CD4-positive, alpha-beta T cell (primary cell): ENCODE results near the gene HSD17B12. TPM values are rescaled to one million over a fixed set of nuclear protein-coding genes. Genes with fewer than 3 reads are reported as not detected.

ENCODE experiments used
- ATAC-seq: fragments of 200-7000 bp; cut with Tn5 transposase; one replicate; pipeline ENCODE4 v1.10.0; 2022; ENCODE audit warnings: mild to moderate bottlenecking; ENCODE audit not compliant: poor library complexity
- CTCF ChIA-PET: fragments of 350-600 bp; sonication (Branson Sonifier 250); formaldehyde crosslinking; loops from one replicate; lab custom pipeline; 2021; ENCODE audit warnings: antibody characterized with exemption, inconsistent platforms; lab: Charles Lee
- POLR2A ChIA-PET: fragments of 350-600 bp; sonication (Branson Sonifier 250); formaldehyde crosslinking; loops from one replicate; lab custom pipeline; 2021; ENCODE audit warnings: antibody characterized with exemption, inconsistent platforms; lab: Charles Lee
- DNase-seq, 14 experiments: peaks; one replicate each; pipeline ENCODE4 v3.0.0-alpha.2; 2013 to 2020; ENCODE audit warnings: mixed read lengths in 2 of 14
- H3K27ac ChIP-seq, 2 donors: one replicate each; pipeline versions ENCODE4 v1.5.1 to v1.7.0; 2013; ENCODE audit warnings: low read length in 2 of 2, low read depth in 1 of 2, mild to moderate bottlenecking in 1 of 2
- H3K27me3 ChIP-seq, 2 experiments: 1 replicate in 1 of 2; 2 replicates in 1 of 2; pipeline versions ENCODE4 v1.6.1 to v1.7.0; 2013; ENCODE audit warnings: low read length in 2 of 2, control low read depth in 1 of 2, mild to moderate bottlenecking in 1 of 2, moderate library complexity in 1 of 2; ENCODE audit not compliant: insufficient read depth in 2 of 2, control insufficient read depth in 1 of 2
- H3K36me3 ChIP-seq: one replicate; pipeline ENCODE4 v1.6.1; 2013; ENCODE audit warnings: low read length, control low read depth; ENCODE audit not compliant: insufficient read depth
- H3K4me1 ChIP-seq: one replicate; pipeline ENCODE4 v1.6.1; 2013; ENCODE audit warnings: low read length, control low read depth; ENCODE audit not compliant: insufficient read depth
- H3K4me3 ChIP-seq: one replicate; pipeline ENCODE4 v1.5.1; 2013; ENCODE audit warnings: mild to moderate bottlenecking, low read length, moderate library complexity
- H3K9me3 ChIP-seq, 2 experiments: 1 replicate in 1 of 2; 2 replicates in 1 of 2; pipeline versions ENCODE4 v1.6.1 to v1.7.0; 2013; ENCODE audit warnings: low read length in 2 of 2, mild to moderate bottlenecking in 2 of 2, control low read depth in 1 of 2, moderate library complexity in 1 of 2; ENCODE audit not compliant: control insufficient read depth in 1 of 2, insufficient read depth in 1 of 2
- H3K27ac Mint-ChIP-seq: one replicate; pipeline ENCODE4 v1.8.0; 2020; ENCODE audit warnings: mixed read lengths
- H3K27me3 Mint-ChIP-seq: one replicate; pipeline ENCODE4 v1.8.0; 2021; ENCODE audit warnings: mixed read lengths
- H3K36me3 Mint-ChIP-seq: one replicate; pipeline ENCODE4 v1.8.0; 2021; ENCODE audit warnings: low read depth, mixed read lengths
- H3K4me1 Mint-ChIP-seq: one replicate; pipeline ENCODE4 v1.8.0; 2021; ENCODE audit warnings: low read depth, mixed read lengths
- H3K4me3 Mint-ChIP-seq: one replicate; pipeline ENCODE4 v1.8.0; 2020; ENCODE audit warnings: mild to moderate bottlenecking, mixed read lengths
- H3K9me3 Mint-ChIP-seq: one replicate; pipeline ENCODE4 v1.8.0; 2020; ENCODE audit warnings: mixed read lengths
- CTCF ChIP-seq: fragments of 200-600 bp; IDR thresholded peaks from one replicate; pipeline ENCODE4 v1.8.0; 2022; ENCODE audit warnings: antibody characterized with exemption, mild to moderate bottlenecking
- intact Hi-C, 2 experiments: fragments of 100-400 bp; cut with DNase I in 1 of 2; cut with micrococcal nuclease in 1 of 2; formaldehyde crosslinking; loops; one replicate each; pipeline versions ENCODE4 v1.15.1 to v1.9.0; 2023 to 2025; cut with DNase I, micrococcal nuclease
- total RNA-seq, 174 experiments: library from RNA in 2 of 174; stranded (reverse) in 2 of 174; gene quantifications; one replicate each; pipeline ENCODE4 v1.2.3 and lab custom pipeline; 2021 to 2026

HSD17B12 gene
- total RNA-seq, 2 experiments from 2014 or later: 16.1 to 16.3 TPM

GRCh38 chr11:43751726-43752125 lies 71.2 kb downstream of the HSD17B12 start:
- H3K4me3 ChIP-seq: no peak overlapping the region
- Mint-ChIP-seq H3K9me3 (peaks cover 5% of the 10 kb centered on the region), H3K36me3 (peaks cover 52% of the 10 kb centered on the region), H3K4me3 (no peak overlapping the region), H3K27me3 (no peaks in the 10 kb centered on the region), H3K4me1 (no peaks in the 10 kb centered on the region), H3K27ac (no peak overlapping the region)
- CTCF ChIA-PET: no interaction called here
- no peak overlapping the region for H3K27ac ChIP-seq
- H3K4me1 ChIP-seq: no peaks in the 10 kb centered on the region
- H3K27me3 ChIP-seq: no peaks in the 10 kb centered on the region
- POLR2A ChIA-PET: no interaction called here
- no peak for TF ChIP-seq CTCF
- ATAC-seq (no peak), DNase-seq (peak in 1 of 14 experiments; percentile 3)
- H3K9me3 ChIP-seq: peaks cover 0 to 7% of the 10 kb centered on the region in 2 experiments
- intact Hi-C loops: no loop called here
- H3K36me3 ChIP-seq: peaks cover 5% of the 10 kb centered on the region

DNA sequence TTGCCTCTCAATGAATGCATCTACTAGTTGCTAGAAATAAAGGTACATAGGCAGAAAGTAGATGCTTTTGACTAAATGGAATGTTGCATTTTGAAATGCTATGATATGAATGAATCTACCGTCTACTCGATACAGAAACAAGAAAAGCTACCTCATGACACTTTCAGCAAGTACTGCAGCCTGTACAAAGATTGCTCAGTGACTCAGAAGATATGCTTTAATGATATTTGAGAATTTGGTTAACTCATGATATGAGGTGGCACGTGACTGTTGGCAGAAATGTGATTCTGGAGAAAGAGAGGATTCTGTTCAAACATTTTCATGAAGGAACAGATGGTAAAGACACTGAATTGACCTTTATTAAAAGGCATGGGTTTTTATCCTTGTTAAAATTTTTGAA lies 76.0 kb downstream of the HSD17B12 start:
- Histone ChIP-seq H3K36me3 (peaks cover 5% of the 10 kb centered on the region), H3K4me1 (no peaks in the 10 kb centered on the region), H3K27me3 (no peaks in the 10 kb centered on the region), H3K9me3 (no peaks in the 10 kb centered on the region), H3K27ac (no peak overlapping the region), H3K4me3 (no peak overlapping the region)
- no peaks in the 10 kb centered on the region for H3K4me1 Mint-ChIP-seq
- peaks cover 78% of the 10 kb centered on the region for H3K36me3 Mint-ChIP-seq
- no peak overlapping the region for H3K4me3 Mint-ChIP-seq
- POLR2A ChIA-PET: no interaction called here
- H3K27me3 Mint-ChIP-seq: no peaks in the 10 kb centered on the region
- TF ChIP-seq CTCF: no peak
- intact Hi-C loops: no loop called here
- ATAC-seq: no peak
- H3K9me3 Mint-ChIP-seq: peaks cover 1% of the 10 kb centered on the region
- DNase-seq: no peak
- H3K27ac Mint-ChIP-seq: no peak overlapping the region
- CTCF ChIA-PET: interaction anchor here (1.2 kb wide), 1 partner anchor 13 kb away, joined by 3 read pairs; no protein-coding TSS in a partner anchor

DNA sequence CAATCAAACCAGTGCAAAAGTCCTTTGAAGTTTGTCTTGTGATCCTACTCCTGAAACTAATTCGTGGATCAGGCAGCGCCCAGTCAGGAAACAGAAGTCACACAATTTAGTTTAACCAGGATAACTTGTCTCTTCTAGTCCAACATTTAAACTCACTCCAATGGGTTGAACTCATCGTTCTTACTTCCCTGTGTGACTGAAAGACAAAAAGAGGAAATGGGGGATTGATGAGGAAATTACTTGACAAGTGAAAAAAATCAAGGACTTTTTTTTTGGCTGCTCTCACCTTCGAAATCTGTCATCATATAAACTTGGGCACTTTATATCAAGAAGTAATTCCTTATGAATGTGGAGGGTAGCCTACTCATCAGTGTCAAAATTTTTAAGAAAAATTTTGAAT lies 78.4 kb downstream of the HSD17B12 start:
- Histone ChIP-seq H3K36me3 (peaks cover 2% of the 10 kb centered on the region), H3K4me3 (no peak overlapping the region), H3K27me3 (no peaks in the 10 kb centered on the region), H3K27ac (no peak overlapping the region), H3K4me1 (no peaks in the 10 kb centered on the region), H3K9me3 (no peaks in the 10 kb centered on the region)
- POLR2A ChIA-PET: no interaction called here
- Mint-ChIP-seq H3K27ac (no peak overlapping the region), H3K9me3 (peaks cover 7% of the 10 kb centered on the region), H3K36me3 (peaks cover 86% of the 10 kb centered on the region), H3K4me3 (no peak overlapping the region), H3K4me1 (no peaks in the 10 kb centered on the region), H3K27me3 (no peaks in the 10 kb centered on the region)
- intact Hi-C loops: no loop called here
- CTCF ChIA-PET: no interaction called here
- TF ChIP-seq CTCF: no peak
- DNase-seq (peak in 2 of 14 experiments; percentile 1 to 10), ATAC-seq (no peak)
